B cell (primary cell): Measurements from ENCODE around the gene PCGF5. TPM values are rescaled to one million over a fixed set of nuclear protein-coding genes. Genes with fewer than 3 reads are reported as not detected.

Source experiments
- ATAC-seq: fragments of 200-7000 bp; cut with Tn5 transposase; one replicate; pipeline ENCODE4 v1.10.0; 2021; ENCODE audit warnings: low read depth, mild to moderate bottlenecking, moderate number of reproducible peaks, moderate library complexity
- CTCF ChIA-PET: fragments of 350-600 bp; sonication (Branson Sonifier 250); formaldehyde crosslinking; loops from one replicate; lab custom pipeline; 2021; ENCODE audit warnings: antibody characterized with exemption, inconsistent platforms; lab: Charles Lee
- POLR2A ChIA-PET: fragments of 350-600 bp; sonication (Branson Sonifier 250); formaldehyde crosslinking; loops from one replicate; lab custom pipeline; 2021; ENCODE audit warnings: antibody characterized with exemption; lab: Charles Lee
- DNase-seq: peaks from one replicate; pipeline ENCODE4 v3.0.0; 2013
- H2AFZ ChIP-seq: 2 replicates; pipeline ENCODE4 v1.6.1; 2012; ENCODE audit warnings: mild to moderate bottlenecking, low read depth, low read length; ENCODE audit not compliant: insufficient read depth, poor library complexity, severe bottlenecking
- H3K27ac ChIP-seq, 2 donors: 1 replicate in 1 of 2; 2 replicates in 1 of 2; pipeline ENCODE4 v1.5.1; 2012 to 2013; ENCODE audit warnings: low read length in 2 of 2, mild to moderate bottlenecking in 2 of 2, moderate library complexity in 1 of 2
- H3K27me3 ChIP-seq, 4 experiments: fragments of 200-600 bp in 1 of 4; sonication (generic) in 1 of 4; replicated peaks in 1 of 4; 1 replicate in 2 of 4; 2 replicates in 2 of 4; pipeline versions ENCODE4 v1.6.1 to v1.7.0; 2013 to 2016; ENCODE audit warnings: low read length in 3 of 4, mild to moderate bottlenecking in 2 of 4, mixed read lengths in 1 of 4, moderate library complexity in 1 of 4; ENCODE audit not compliant: insufficient read depth in 4 of 4, control insufficient read depth in 3 of 4; ENCODE audit errors: control extremely low read depth in 1 of 4
- H3K36me3 ChIP-seq, 2 experiments: replicated peaks in 1 of 2; 1 replicate in 1 of 2; 2 replicates in 1 of 2; pipeline versions ENCODE4 v1.6.1 to v1.7.1; 2013; ENCODE audit warnings: low read length in 1 of 2; ENCODE audit not compliant: insufficient read depth in 2 of 2, control insufficient read depth in 1 of 2; ENCODE audit errors: control extremely low read depth in 1 of 2, extremely low read depth in 1 of 2
- H3K4me1 ChIP-seq, 2 donors: fragments of 200-600 bp in 1 of 2; sonication (generic) in 1 of 2; 1 replicate in 1 of 2; 2 replicates in 1 of 2; pipeline versions ENCODE4 v1.5.1 to v1.6.1; 2013 to 2017; ENCODE audit warnings: low read length in 2 of 2; ENCODE audit not compliant: control insufficient read depth in 2 of 2, insufficient read depth in 2 of 2
- H3K4me2 ChIP-seq: replicated peaks from 2 replicates; pipeline ENCODE3; 2012; ENCODE audit warnings: mild to moderate bottlenecking, low read depth, low read length; ENCODE audit not compliant: poor library complexity, severe bottlenecking
- H3K4me3 ChIP-seq, 5 experiments: fragments of 200-600 bp in 1 of 5; sonication (generic) in 1 of 5; 1 replicate in 3 of 5; 2 replicates in 2 of 5; pipeline versions ENCODE4 v1.5.1 to v1.7.0; 2011 to 2016; ENCODE audit warnings: low read length in 4 of 5, mild to moderate bottlenecking in 4 of 5, low read depth in 2 of 5, control low read depth in 1 of 5, moderate library complexity in 1 of 5; ENCODE audit not compliant: insufficient read depth in 1 of 5; ENCODE audit errors: control extremely low read depth in 1 of 5, extremely low read depth in 1 of 5
- H3K79me2 ChIP-seq: fragments of 200-600 bp; sonication (generic); one replicate; pipeline ENCODE4 v1.6.0; 2016; ENCODE audit warnings: low read length; ENCODE audit not compliant: control insufficient read depth, insufficient read depth
- H3K9ac ChIP-seq: fragments of 200-600 bp; sonication (generic); 2 replicates; pipeline ENCODE4 v1.6.1; 2017; ENCODE audit warnings: mild to moderate bottlenecking, low read length, moderate library complexity
- H3K9me3 ChIP-seq, 3 donors: one replicate each; pipeline versions ENCODE4 v1.6.1 to v1.7.1; 2013; ENCODE audit warnings: low read length in 2 of 3; ENCODE audit not compliant: control insufficient read depth in 2 of 3, insufficient read depth in 1 of 3; ENCODE audit errors: control extremely low read depth in 1 of 3
- H4K20me1 ChIP-seq: 2 replicates; pipeline ENCODE4 v1.6.0; 2012; ENCODE audit warnings: mild to moderate bottlenecking, low read length; ENCODE audit not compliant: insufficient read depth, control insufficient read depth, poor library complexity, severe bottlenecking
- H3K27ac Mint-ChIP-seq: one replicate; pipeline ENCODE4 v1.8.0; 2021; ENCODE audit warnings: mixed read lengths
- H3K27me3 Mint-ChIP-seq: one replicate; pipeline ENCODE4 v1.8.0; 2021; ENCODE audit warnings: mixed read lengths
- H3K4me1 Mint-ChIP-seq: one replicate; pipeline ENCODE4 v1.8.0; 2021; ENCODE audit warnings: mixed read lengths
- H3K4me3 Mint-ChIP-seq: one replicate; pipeline ENCODE4 v1.8.0; 2021; ENCODE audit warnings: mixed read lengths
- H3K9me3 Mint-ChIP-seq: one replicate; pipeline ENCODE4 v1.8.0; 2022; ENCODE audit warnings: mixed read lengths; ENCODE audit not compliant: insufficient read depth
- CTCF ChIP-seq: fragments of 200-600 bp; IDR thresholded peaks from one replicate; pipeline ENCODE4 v1.8.0; 2022; ENCODE audit warnings: antibody characterized with exemption, mild to moderate bottlenecking
- EZH2 ChIP-seq: IDR thresholded peaks from 2 replicates; pipeline ENCODE4 v1.6.1; 2012; ENCODE audit warnings: borderline replicate concordance, low read depth, mild to moderate bottlenecking, moderate library complexity, low read length; ENCODE audit not compliant: insufficient read depth, poor library complexity, severe bottlenecking
- WGBS: methylation state at CpG from one replicate; pipeline ENCODE4 v1.1.5; 2013; ENCODE audit warnings: missing lambda C conversion rate; ENCODE audit not compliant: insufficient coverage; 5-methylcytosine and 5-hydroxymethylcytosine counted together
- intact Hi-C: fragments of 100-400 bp; cut with micrococcal nuclease; formaldehyde crosslinking; loops from one replicate; pipeline ENCODE4 v1.10.0; 2022
- polyA plus RNA-seq: library from polyadenylated mRNA; depleted of rRNA; stranded (reverse); fragments of >200 nt; gene quantifications from 2 replicates; pipeline ENCODE4 v1.2.3, GENCODE V29; 2012
- total RNA-seq, 2 donors: library from RNA; stranded (reverse); fragments of 120-200 nt in 1 of 2; gene quantifications; 1 replicate in 1 of 2; 2 replicates in 1 of 2; pipeline versions ENCODE4 v1.2.3 to v1.2.4, GENCODE V29; 2013 to 2022

The PCGF5 gene
- total and polyA plus RNA-seq, 2 donors (not counting 1 experiment from before 2014, with no cell fraction given), result 37.6 to 102 TPM

GRCh38 chr10:91286572-91286971 lies 66.1 kb downstream of the PCGF5 start:
- Histone ChIP-seq H3K27ac (no peak overlapping the region), H2AFZ (no peak overlapping the region), H3K9ac (no peak overlapping the region), H3K79me2 (no peaks in the 10 kb centered on the region), H4K20me1 (no peaks in the 10 kb centered on the region), H3K4me2 (no peak overlapping the region), H3K9me3 (no peaks in the 10 kb centered on the region), H3K27me3 (no peaks in the 10 kb centered on the region), H3K4me1 (no peaks in the 10 kb centered on the region), H3K36me3 (peaks cover 2% of the 10 kb centered on the region in 2 experiments), H3K4me3 (no peak overlapping the region)
- ATAC-seq (no peak), DNase-seq (no peak)
- intact Hi-C loops, result no loop called here
- no peak overlapping the region for H3K4me3 Mint-ChIP-seq
- H3K27ac Mint-ChIP-seq, result no peak overlapping the region
- ChIA-PET CTCF (interaction anchor here (3.2 kb wide), 1 partner anchor 12 kb away, joined by 19 read pairs; no protein-coding TSS in a partner anchor), POLR2A (no interaction called here)
- 97% methylated on average over 2 of the region's 2 CpGs for whole genome bisulfite sequencing
- no peaks in the 10 kb centered on the region for H3K4me1 Mint-ChIP-seq
- TF ChIP-seq EZH2 (no peak), CTCF (no peak)
- no peaks in the 10 kb centered on the region for H3K27me3 Mint-ChIP-seq
- H3K9me3 Mint-ChIP-seq, result no peaks in the 10 kb centered on the region

GRCh38 chr10:91287276-91287675 lies 66.8 kb downstream of the PCGF5 start:
- CTCF ChIA-PET, result interaction anchor here (0.7 to 3.2 kb wide), 2 partner anchors 9 to 11 kb away, joined by 3 to 19 read pairs; no protein-coding TSS in a partner anchor
- Histone ChIP-seq H2AFZ (no peak overlapping the region), H3K79me2 (no peaks in the 10 kb centered on the region), H3K27ac (no peak overlapping the region), H3K9me3 (no peaks in the 10 kb centered on the region), H3K4me1 (no peaks in the 10 kb centered on the region), H3K9ac (no peak overlapping the region), H3K36me3 (peaks cover 0 to 2% of the 10 kb centered on the region in 2 experiments), H3K27me3 (no peaks in the 10 kb centered on the region), H3K4me3 (no peak overlapping the region), H4K20me1 (no peaks in the 10 kb centered on the region), H3K4me2 (no peak overlapping the region)
- Mint-ChIP-seq H3K4me1 (no peaks in the 10 kb centered on the region), H3K27ac (no peak overlapping the region), H3K4me3 (no peak overlapping the region), H3K27me3 (no peaks in the 10 kb centered on the region), H3K9me3 (no peaks in the 10 kb centered on the region)
- ATAC-seq (no peak), DNase-seq (no peak)
- 75% methylated on average over 1 of the region's 4 CpGs for WGBS
- POLR2A ChIA-PET, result no interaction called here
- TF ChIP-seq EZH2, result no peak
- no peak for TF ChIP-seq CTCF
- intact Hi-C loops, result no loop called here
